Spinal cord (tissue), 10 donors: ENCODE data around the gene GADD45GIP1. TPM values are rescaled to one million over a fixed set of nuclear protein-coding genes. Genes with fewer than 3 reads are reported as not detected.

Experiments
- DNase-seq, 6 donors: peaks; one replicate each; pipeline versions ENCODE4 v3.0.0 to v3.0.0-alpha.2; 2013 to 2015; ENCODE audit warnings: low spot score in 6 of 6, low read depth in 4 of 6
- H3K27ac ChIP-seq: one replicate; pipeline ENCODE4 v1.5.1; 2013; ENCODE audit warnings: low read depth, low read length, control low read depth
- H3K27me3 ChIP-seq: one replicate; pipeline ENCODE4 v1.6.1; 2013; ENCODE audit warnings: low read length; ENCODE audit not compliant: control insufficient read depth, insufficient read depth
- H3K36me3 ChIP-seq: one replicate; pipeline ENCODE4 v1.6.1; 2013; ENCODE audit warnings: low read length; ENCODE audit not compliant: control insufficient read depth, insufficient read depth
- H3K4me1 ChIP-seq: one replicate; pipeline ENCODE4 v1.6.1; 2013; ENCODE audit warnings: low read length; ENCODE audit not compliant: control insufficient read depth, insufficient read depth
- H3K4me3 ChIP-seq: one replicate; pipeline ENCODE4 v1.5.1; 2013; ENCODE audit warnings: low read depth, low read length, control low read depth
- H3K9me3 ChIP-seq: one replicate; pipeline ENCODE4 v1.6.1; 2013; ENCODE audit warnings: low read length; ENCODE audit not compliant: control insufficient read depth, insufficient read depth
- WGBS: methylation state at CpG from one replicate; pipeline ENCODE4 v1.1.5; 2013; ENCODE audit warnings: missing lambda C conversion rate; ENCODE audit not compliant: insufficient coverage; 5-methylcytosine and 5-hydroxymethylcytosine counted together
- polyA plus RNA-seq, 2 donors: library from polyadenylated mRNA; unstranded; fragments of 120-200 nt; gene quantifications; one replicate each; pipeline ENCODE4 v1.2.1, GENCODE V29; 2013; ENCODE audit not compliant: insufficient read length in 2 of 2
- total RNA-seq, 2 donors: library from RNA; depleted of rRNA in 1 of 2; stranded (reverse); fragments of 120-200 nt in 1 of 2; fragments of >200 nt in 1 of 2; gene quantifications; one replicate each; pipeline versions ENCODE4 v1.2.3 to v1.2.4, GENCODE V29; 2013 to 2014
- donor health status: healthy.

Gene GADD45GIP1
- total and polyA plus RNA-seq, 4 donors: 9.7 to 55.6 (median 37.2) TPM

DNA sequence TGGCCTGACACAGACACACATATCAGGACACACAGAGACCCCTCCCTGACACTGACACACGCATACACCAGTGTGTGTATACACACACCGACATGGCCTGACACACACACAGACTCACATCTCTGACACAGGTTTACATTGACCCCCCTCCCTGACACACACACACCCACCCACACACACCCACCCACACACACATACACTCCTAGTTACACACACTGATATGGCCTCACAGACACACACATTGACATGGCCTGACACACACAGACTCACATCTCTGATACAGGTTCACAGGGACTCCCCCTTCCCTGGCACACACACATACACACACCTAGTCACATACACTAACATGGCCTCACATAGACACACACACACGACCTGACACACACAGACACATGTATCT, 33.8 kb upstream of the GADD45GIP1 start:
- 77% methylated on average over 3 of the region's 3 CpGs for WGBS
- Histone ChIP-seq H3K36me3 (no peaks in the 10 kb centered on the region), H3K27ac (no peak overlapping the region), H3K4me3 (no peak overlapping the region), H3K27me3 (no peaks in the 10 kb centered on the region), H3K4me1 (peaks cover 19% of the 10 kb centered on the region), H3K9me3 (no peaks in the 10 kb centered on the region)
- no peak for DNase-seq

DNA sequence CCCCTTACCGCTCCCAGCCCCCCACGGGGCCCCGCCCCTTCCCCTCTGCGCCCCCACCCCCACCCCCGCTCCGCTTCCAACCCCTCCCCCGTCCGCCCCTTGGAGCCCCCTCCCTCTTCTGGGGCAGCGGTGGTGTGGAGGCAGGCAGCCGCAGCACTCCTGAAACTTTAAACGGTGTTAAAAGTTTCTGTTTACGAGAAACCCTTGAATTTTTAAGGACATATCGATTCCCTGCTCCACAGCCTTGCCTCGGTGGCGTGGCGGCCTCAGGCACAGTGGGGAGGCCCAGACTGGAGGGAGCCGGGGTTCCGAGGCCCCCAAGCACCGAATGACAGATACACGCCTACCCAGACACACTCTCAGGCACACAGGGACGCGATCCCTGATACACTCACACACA, 33.4 kb upstream of the GADD45GIP1 start:
- H3K27me3 ChIP-seq: no peaks in the 10 kb centered on the region
- no peak overlapping the region for H3K4me3 ChIP-seq
- no peak overlapping the region for H3K27ac ChIP-seq
- no peaks in the 10 kb centered on the region for H3K36me3 ChIP-seq
- peaks cover 24% of the 10 kb centered on the region for H3K4me1 ChIP-seq
- no peaks in the 10 kb centered on the region for H3K9me3 ChIP-seq
- WGBS: 29% methylated on average over 10 of the region's 22 CpGs
- DNase-seq: no peak

DNA sequence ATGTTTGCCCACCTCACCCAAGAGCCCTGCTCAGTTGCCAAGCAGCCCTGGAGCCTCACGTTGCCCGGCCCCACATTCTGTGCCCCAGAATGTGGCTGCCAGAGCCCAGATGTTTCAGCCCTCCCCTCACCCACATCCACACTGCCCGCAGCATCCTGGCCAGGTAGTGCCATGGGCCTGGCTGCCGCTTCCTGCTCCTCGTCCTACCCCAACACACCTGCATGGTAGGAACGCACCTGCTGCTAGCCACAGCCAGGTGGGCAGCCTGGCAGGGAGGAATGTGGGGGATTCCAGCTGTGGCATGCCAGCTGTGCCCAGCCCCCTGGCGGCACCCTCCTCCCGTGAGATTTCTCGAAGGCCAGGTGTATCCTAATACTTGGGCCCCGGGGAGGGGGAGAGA, 30.8 kb upstream of the GADD45GIP1 start:
- Histone ChIP-seq H3K9me3 (no peaks in the 10 kb centered on the region), H3K4me1 (peaks cover 41% of the 10 kb centered on the region), H3K27me3 (no peaks in the 10 kb centered on the region), H3K36me3 (no peaks in the 10 kb centered on the region), H3K27ac (no peak overlapping the region), H3K4me3 (no peak overlapping the region)
- WGBS: 55% methylated on average over 6 of the region's 10 CpGs
- DNase-seq: no peak

DNA sequence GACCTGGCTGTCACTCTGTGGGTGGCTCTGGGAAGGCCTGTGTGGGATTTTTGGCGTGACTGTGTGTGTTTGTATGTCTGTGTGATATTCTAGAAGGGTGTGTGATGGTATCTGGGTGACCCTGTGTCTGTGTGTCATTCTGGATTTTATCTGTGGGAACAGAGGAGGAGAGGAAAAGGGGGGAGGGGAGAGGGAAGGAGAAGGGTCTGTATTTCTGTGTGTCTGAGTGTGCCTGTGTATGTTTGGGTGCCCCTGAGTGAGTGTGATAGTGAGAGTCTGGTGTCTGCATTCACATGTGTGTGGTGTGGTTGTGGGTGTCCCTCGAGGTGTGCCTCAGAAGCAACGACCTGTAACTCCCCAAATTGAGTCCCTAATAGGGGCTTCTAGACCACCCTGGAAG, 30.2 kb upstream of the GADD45GIP1 start:
- peaks cover 42% of the 10 kb centered on the region for H3K4me1 ChIP-seq
- DNase-seq: no peak
- H3K4me3 ChIP-seq: no peak overlapping the region
- no peak overlapping the region for H3K27ac ChIP-seq
- 53% methylated on average over 1 of the region's 3 CpGs for WGBS
- H3K27me3 ChIP-seq: peaks cover 2% of the 10 kb centered on the region
- H3K36me3 ChIP-seq: no peaks in the 10 kb centered on the region
- H3K9me3 ChIP-seq: no peaks in the 10 kb centered on the region

DNA sequence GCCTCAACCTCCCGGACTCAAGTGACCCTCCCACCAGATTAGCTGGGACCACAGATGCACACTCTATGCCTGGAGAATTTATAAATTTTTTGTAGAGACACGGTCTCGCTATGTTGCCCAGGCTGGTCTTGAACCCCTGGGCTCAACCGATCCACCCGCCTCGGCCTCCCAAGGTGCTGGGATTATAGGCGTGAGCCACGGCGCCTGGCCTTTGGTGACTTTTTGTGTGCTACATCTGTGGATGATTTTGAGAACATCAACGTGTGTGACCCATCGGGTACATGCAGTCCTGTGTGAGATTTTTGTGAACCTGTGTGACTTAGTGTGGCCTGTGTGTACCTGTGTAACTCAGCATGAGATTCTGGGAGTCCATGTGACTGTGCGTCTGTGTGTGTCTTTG, 29.7 kb upstream of the GADD45GIP1 start:
- Histone ChIP-seq H3K4me3 (no peak overlapping the region), H3K4me1 (peaks cover 42% of the 10 kb centered on the region), H3K27ac (no peak overlapping the region), H3K27me3 (peaks cover 2% of the 10 kb centered on the region), H3K9me3 (no peaks in the 10 kb centered on the region), H3K36me3 (no peaks in the 10 kb centered on the region)
- 93% methylated on average over 12 of the region's 12 CpGs for WGBS
- DNase-seq: no peak

DNA sequence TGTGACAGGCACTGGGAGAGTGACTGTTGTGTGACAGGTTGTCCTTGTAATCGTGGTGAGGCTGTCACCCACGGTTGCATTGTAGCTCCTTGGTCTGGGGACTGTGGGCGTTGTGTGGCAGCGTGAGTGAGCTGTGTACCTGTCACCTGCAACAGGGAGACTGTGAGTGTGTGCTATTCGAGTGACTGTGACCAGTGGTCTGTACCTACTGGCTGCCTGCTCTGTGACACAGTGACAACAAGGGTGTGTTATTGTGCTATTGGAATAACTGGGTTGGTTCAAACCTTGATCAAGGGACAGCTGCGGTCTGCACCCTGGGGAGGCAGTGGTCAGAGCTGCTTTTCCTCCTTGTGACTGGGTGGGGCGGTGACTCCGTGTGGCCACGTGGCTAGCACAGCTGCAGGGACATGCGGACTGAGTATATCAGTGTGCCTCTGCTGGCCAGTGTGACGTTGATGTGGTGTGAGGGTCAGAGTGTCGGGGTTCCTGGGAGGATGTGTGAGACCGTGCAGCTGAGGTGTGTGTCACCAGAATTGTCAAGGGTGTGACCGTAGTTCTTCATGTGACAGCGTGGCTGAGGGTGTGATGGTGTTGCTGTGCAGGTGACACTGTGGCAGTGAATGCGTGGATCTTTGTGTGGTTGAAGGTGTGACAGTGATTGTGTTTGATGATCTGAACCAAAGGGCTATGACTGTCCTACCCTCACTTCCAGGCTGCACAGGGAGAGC, 28.2 kb upstream of the GADD45GIP1 start:
- no peak overlapping the region for H3K4me3 ChIP-seq
- peak overlapping the region; percentile 85 for H3K27ac ChIP-seq
- H3K27me3 ChIP-seq: peaks cover 2% of the 10 kb centered on the region
- peaks cover 42% of the 10 kb centered on the region for H3K4me1 ChIP-seq
- no peaks in the 10 kb centered on the region for H3K9me3 ChIP-seq
- peak in 2 of 6 donors; percentile 59 to 61 for DNase-seq
- no peaks in the 10 kb centered on the region for H3K36me3 ChIP-seq
- WGBS: 37% methylated on average over 16 of the region's 16 CpGs

DNA sequence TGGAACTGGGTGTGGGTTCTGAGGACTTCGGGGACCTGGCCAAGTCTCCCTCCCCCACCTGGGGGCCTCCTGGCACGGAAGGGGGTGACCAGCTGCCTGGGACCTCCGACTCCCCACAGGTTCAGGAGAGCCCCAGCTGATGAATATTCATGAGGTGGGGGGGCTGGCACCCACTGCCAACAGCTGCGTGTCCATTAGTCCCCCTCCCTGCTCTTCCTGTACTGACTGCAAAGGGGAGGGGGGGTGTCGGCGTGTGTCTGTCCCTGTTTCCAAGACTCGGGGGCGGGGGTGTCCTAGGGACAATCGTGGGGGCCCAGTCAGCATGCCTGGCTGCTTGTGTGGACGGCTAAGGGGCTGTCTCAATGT, 27.6 kb upstream of the GADD45GIP1 start:
- WGBS: 9% methylated on average over 6 of the region's 10 CpGs
- peaks cover 42% of the 10 kb centered on the region for H3K4me1 ChIP-seq
- no peak overlapping the region for H3K4me3 ChIP-seq
- DNase-seq: peak in 2 of 6 donors; percentile 79 to 86
- peaks cover 2% of the 10 kb centered on the region for H3K27me3 ChIP-seq
- no peaks in the 10 kb centered on the region for H3K9me3 ChIP-seq
- peak overlapping the region; percentile 85 for H3K27ac ChIP-seq
- no peaks in the 10 kb centered on the region for H3K36me3 ChIP-seq

DNA sequence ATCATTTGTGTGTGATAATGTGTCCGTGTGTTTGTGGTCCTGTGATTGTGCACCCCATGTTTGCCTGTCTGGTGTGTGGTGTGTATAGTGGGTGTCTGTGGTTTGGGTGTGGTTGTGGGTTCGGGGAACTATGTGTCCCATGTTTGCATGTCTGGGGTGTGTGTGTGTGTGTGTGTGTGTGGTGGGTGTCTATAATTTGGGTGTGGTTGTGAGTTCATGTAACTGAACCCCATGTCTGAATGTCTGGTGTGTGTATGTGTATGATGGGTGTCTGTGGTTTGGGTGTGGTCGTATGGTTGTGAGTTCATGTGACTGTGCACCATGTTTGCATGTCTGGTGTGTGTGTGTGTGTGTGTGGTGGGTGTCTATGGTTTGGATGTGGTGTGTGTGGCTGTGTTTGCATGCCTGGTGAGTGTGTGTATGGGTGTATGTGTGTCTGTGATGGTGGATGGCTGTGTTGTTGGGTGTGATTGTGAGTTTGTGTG, 27.2 kb upstream of the GADD45GIP1 start:
- Histone ChIP-seq H3K36me3 (no peaks in the 10 kb centered on the region), H3K4me1 (peaks cover 42% of the 10 kb centered on the region), H3K9me3 (no peaks in the 10 kb centered on the region), H3K27ac (no peak overlapping the region), H3K4me3 (no peak overlapping the region), H3K27me3 (peaks cover 2% of the 10 kb centered on the region)
- 77% methylated on average over 3 of the region's 3 CpGs for WGBS
- no peak for DNase-seq

DNA sequence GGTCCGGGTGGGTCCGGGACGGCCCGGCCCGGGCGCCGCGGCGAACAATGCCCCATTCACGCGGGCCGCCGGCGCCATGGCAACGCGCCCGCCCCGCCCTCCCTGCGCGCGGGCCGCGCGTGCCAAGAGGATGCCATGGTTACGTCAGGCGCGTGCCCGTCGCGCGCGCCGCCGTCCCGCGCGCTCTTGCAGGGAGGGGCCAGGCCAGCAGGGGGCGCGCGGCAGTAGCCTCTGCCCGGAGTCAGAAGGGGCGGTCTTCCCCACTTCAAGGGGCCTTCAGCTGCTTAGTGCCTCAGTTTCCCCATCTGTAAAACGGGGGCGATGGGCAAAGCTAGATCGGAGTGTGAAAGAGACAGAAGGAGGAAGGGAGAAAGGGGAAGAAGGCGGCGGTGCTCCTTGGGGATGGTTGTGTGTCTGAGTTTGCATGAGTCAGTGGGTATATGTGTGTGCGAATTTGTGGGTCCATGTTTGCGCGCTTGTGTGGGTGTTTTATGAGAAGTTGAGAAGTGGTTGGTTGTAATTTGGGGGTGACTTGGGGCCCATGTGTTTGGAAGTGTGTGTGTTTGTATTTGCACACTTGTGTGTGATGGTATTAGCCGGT, 26.6 kb upstream of the GADD45GIP1 start:
- peaks cover 42% of the 10 kb centered on the region for H3K4me1 ChIP-seq
- 9% methylated on average over 51 of the region's 51 CpGs for WGBS
- no peaks in the 10 kb centered on the region for H3K36me3 ChIP-seq
- H3K9me3 ChIP-seq: no peaks in the 10 kb centered on the region
- H3K4me3 ChIP-seq: peak overlapping the region; percentile 29
- DNase-seq: peak in 3 of 6 donors; percentile 52 to 94 (median 88)
- H3K27ac ChIP-seq: peak overlapping the region; percentile 15
- H3K27me3 ChIP-seq: peaks cover 2% of the 10 kb centered on the region

DNA sequence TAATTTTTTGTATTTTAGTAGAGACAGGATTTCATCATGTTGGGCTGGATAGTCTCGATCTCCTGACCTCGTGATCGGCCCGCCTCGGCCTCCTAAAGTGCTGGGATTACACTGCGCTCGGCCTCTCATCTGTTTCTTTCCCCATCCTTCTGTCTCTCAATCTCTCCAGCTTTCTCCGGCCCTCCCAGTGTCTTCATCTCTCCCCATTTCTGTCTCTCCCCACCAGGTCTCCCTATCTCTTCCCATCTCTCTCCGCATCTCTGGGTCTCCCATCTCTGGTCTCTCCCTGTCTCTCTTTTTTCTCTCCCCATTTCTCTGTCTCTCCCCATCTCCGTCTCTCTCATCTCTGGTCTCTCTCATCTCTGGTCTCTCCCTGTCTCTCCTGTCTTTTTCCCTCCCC, 26.1 kb upstream of the GADD45GIP1 start:
- H3K4me3 ChIP-seq: peak overlapping the region; percentile 29
- peaks cover 2% of the 10 kb centered on the region for H3K27me3 ChIP-seq
- DNase-seq: no peak
- H3K9me3 ChIP-seq: no peaks in the 10 kb centered on the region
- peaks cover 43% of the 10 kb centered on the region for H3K4me1 ChIP-seq
- no peaks in the 10 kb centered on the region for H3K36me3 ChIP-seq
- WGBS: 60% methylated on average over 10 of the region's 10 CpGs
- H3K27ac ChIP-seq: peak overlapping the region; percentile 64
